Measurements from ENCODE around the gene CTNNBL1. TPM values are rescaled to one million over a fixed set of nuclear protein-coding genes. Genes with fewer than 3 reads are reported as not detected.
A peak's percentile ranks its signal among the peaks of the same experiment; 100 is the strongest.

CTNNBL1 gene
- total RNA-seq, 6 experiments from 2014 or later, result 16.3 to 41.8 (median 28.8) TPM

GRCh38 chr20:37777012-37777950, 83.5 kb downstream of the CTNNBL1 start:
- ATAC-seq (no peak), DNase-seq (no peak)
- Histone ChIP-seq H3K27ac (no peak overlapping the region), H3K9me3 (no peaks in the 10 kb centered on the region), H3K4me1 (peaks cover 0 to 7% (median 3%) of the 10 kb centered on the region in 4 donors), H3K27me3 (no peaks in the 10 kb centered on the region), H3K4me3 (no peak overlapping the region), H3K36me3 (peaks cover 0 to 9% (median 0%) of the 10 kb centered on the region in 4 donors)
- no peak for TF ChIP-seq POLR2A (IDR thresholded peaks at IDR 0.05)
- TF ChIP-seq, protein P1, sequence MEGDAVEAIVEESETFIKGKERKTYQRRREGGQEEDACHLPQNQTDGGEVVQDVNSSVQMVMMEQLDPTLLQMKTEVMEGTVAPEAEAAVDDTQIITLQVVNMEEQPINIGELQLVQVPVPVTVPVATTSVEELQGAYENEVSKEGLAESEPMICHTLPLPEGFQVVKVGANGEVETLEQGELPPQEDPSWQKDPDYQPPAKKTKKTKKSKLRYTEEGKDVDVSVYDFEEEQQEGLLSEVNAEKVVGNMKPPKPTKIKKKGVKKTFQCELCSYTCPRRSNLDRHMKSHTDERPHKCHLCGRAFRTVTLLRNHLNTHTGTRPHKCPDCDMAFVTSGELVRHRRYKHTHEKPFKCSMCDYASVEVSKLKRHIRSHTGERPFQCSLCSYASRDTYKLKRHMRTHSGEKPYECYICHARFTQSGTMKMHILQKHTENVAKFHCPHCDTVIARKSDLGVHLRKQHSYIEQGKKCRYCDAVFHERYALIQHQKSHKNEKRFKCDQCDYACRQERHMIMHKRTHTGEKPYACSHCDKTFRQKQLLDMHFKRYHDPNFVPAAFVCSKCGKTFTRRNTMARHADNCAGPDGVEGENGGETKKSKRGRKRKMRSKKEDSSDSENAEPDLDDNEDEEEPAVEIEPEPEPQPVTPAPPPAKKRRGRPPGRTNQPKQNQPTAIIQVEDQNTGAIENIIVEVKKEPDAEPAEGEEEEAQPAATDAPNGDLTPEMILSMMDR (IDR thresholded peaks at IDR 0.05), result no peak
- 76% methylated on average over 8 of the region's 8 CpGs for WGBS (ENCODE audit: insufficient coverage, low coverage, low lambda C conversion rate, missing lambda C conversion rate)
- intact Hi-C loops (cut with DNase I), result no loop called here

DNA sequence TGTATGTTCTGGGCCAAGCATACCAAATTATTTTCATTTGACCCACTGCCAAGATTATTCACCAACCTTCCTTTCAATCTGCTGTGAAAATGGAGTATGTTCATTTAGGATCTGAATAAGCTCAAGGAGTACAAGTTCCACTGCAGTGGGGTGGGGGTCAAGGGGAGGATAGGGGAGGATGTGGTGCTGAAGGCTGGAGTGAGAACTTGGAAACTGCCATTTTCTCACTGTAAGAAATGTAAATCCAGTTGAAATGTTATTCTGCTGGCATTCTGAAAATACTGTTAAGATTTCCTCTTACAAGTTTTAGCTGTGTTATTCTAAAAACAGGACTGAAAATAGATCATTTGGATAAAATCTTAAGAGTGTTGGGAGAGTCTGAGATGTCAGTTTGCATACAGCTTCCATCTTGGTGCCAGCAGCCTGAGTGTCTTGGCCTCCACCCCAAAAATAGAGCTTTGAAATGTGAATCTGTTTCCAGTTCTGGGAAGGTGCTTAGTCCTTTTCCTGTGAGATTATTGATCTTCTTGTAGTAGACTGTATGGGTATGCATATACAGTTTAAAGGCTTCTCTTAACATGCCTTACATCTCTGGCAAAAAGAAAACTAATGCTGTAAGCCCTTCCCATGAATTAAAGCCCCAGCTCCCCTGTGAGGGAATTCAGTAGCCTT, 84.3 kb downstream of the CTNNBL1 start:
- no peaks in the 10 kb centered on the region for H3K9me3 ChIP-seq
- DNase-seq (no peak), ATAC-seq (no peak)
- intact Hi-C loops (cut with DNase I), result no loop called here
- no peak overlapping the region for H3K27ac ChIP-seq
- peaks cover 0 to 9% (median 0%) of the 10 kb centered on the region in 4 donors for H3K36me3 ChIP-seq
- TF ChIP-seq, protein P1 (IDR thresholded peaks at IDR 0.05), result no peak
- no peak for TF ChIP-seq POLR2A (IDR thresholded peaks at IDR 0.05)
- H3K4me1 ChIP-seq, result peaks cover 0 to 12% (median 3%) of the 10 kb centered on the region in 4 donors
- no peak overlapping the region for H3K4me3 ChIP-seq
- no peaks in the 10 kb centered on the region for H3K27me3 ChIP-seq

DNA sequence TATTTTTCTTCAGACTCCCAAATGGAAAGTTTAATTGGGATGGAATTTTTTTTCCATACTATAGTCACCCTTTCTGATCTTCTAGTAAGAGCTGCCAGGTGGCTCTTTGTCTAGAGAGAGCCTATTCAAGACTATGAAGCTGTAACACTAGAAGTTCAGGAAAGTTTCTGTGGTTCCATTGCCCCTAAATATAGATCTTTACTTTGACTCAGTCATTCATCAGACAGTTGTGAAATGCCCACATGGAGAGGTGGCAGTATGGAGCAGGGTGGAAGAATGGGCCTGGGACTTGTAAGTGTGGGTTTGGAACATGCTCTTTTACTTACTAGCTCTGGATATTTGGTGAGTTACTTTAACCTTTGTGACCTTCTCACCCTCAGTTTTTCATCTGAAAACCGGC, 87.8 kb downstream of the CTNNBL1 start:
- Histone ChIP-seq H3K4me1 (peaks cover 0 to 8% (median 0%) of the 10 kb centered on the region in 4 donors), H3K27me3 (no peaks in the 10 kb centered on the region), H3K4me3 (no peak overlapping the region), H3K9me3 (no peaks in the 10 kb centered on the region), H3K27ac (no peak overlapping the region), H3K36me3 (peaks cover 0 to 13% (median 0%) of the 10 kb centered on the region in 4 donors)
- TF ChIP-seq POLR2A (IDR thresholded peaks at IDR 0.05), result no peak
- TF ChIP-seq, protein P1 (IDR thresholded peaks at IDR 0.05), result peak in 1 of 4 donors; percentile 5
- intact Hi-C loops (cut with DNase I), result no loop called here
- peak in 2 of 4 donors; percentile 19 to 25 for ATAC-seq
- no peak for DNase-seq
- 92% methylated on average over 1 of the region's 1 CpG for WGBS (ENCODE audit: insufficient coverage, low coverage, low lambda C conversion rate, missing lambda C conversion rate)

GRCh38 chr20:37786043-37786442, 92.2 kb downstream of the CTNNBL1 start:
- H3K27ac ChIP-seq, result no peak overlapping the region
- H3K4me3 ChIP-seq, result no peak overlapping the region
- DNase-seq (no peak), ATAC-seq (no peak)
- H3K9me3 ChIP-seq, result no peaks in the 10 kb centered on the region
- no peak for TF ChIP-seq POLR2A (IDR thresholded peaks at IDR 0.05)
- TF ChIP-seq, protein P1 (IDR thresholded peaks at IDR 0.05), result no peak
- intact Hi-C loops (cut with DNase I), result no loop called here
- no CpG with 5 or more reads among the region's 1 CpG for WGBS (ENCODE audit: insufficient coverage, low coverage, low lambda C conversion rate, missing lambda C conversion rate)
- H3K4me1 ChIP-seq, result peaks cover 0 to 8% (median 0%) of the 10 kb centered on the region in 4 donors
- no peaks in the 10 kb centered on the region for H3K27me3 ChIP-seq
- peaks cover 0 to 33% (median 3%) of the 10 kb centered on the region in 4 donors for H3K36me3 ChIP-seq
